DMS53 (cell line): ENCODE measurements around the gene SMDT1.

ENCODE experiments used
- DNase-seq: peaks from one replicate; lab custom pipeline; 2025; lab: John Stamatoyannopoulos, UW

SMDT1 gene

GRCh38 chr22:42079319-42080251 lies at the start of gene SMDT1:
TSS of gene SMDT1 (plus strand) at chr22:42079700. CDS start at chr22:42079769, 69 bp downstream.
- peak; percentile 99 for DNase-seq

- no peak for DNase-seq
These were observed 46.0 kb upstream of the SMDT1 start for GRCh38 chr22:42033263-42034181.

GRCh38 chr22:42035256-42035655 lies 44.2 kb upstream of the SMDT1 start:
- no peak for DNase-seq

GRCh38 chr22:42039271-42039670 lies 40.2 kb upstream of the SMDT1 start:
- no peak for DNase-seq

GRCh38 chr22:42041784-42042183 lies 37.7 kb upstream of the SMDT1 start:
- DNase-seq = no peak

- DNase-seq = no peak
These were observed 28.8 kb upstream of the SMDT1 start for GRCh38 chr22:42050641-42051180.

GRCh38 chr22:42052765-42053164 lies 26.7 kb upstream of the SMDT1 start:
- no peak for DNase-seq

GRCh38 chr22:42056757-42057511 lies 22.6 kb upstream of the SMDT1 start:
- DNase-seq = no peak

GRCh38 chr22:42060489-42060888 lies 19.0 kb upstream of the SMDT1 start:
- no peak for DNase-seq

GRCh38 chr22:42061041-42061440 lies 18.5 kb upstream of the SMDT1 start:
- DNase-seq = no peak

- no peak for DNase-seq
These were observed 16.9 kb upstream of the SMDT1 start for GRCh38 chr22:42062506-42063170.

- no peak for DNase-seq
These were observed 14.9 kb upstream of the SMDT1 start for GRCh38 chr22:42064629-42065028.

GRCh38 chr22:42065438-42066125 lies 13.9 kb upstream of the SMDT1 start:
- DNase-seq = no peak

- DNase-seq = no peak
These were observed 13.3 kb upstream of the SMDT1 start for GRCh38 chr22:42066126-42066761.

GRCh38 chr22:42066937-42067336 lies 12.6 kb upstream of the SMDT1 start:
- DNase-seq = no peak

- no peak for DNase-seq
These were observed 11.7 kb upstream of the SMDT1 start for GRCh38 chr22:42067671-42068251.

GRCh38 chr22:42068291-42068690 lies 11.2 kb upstream of the SMDT1 start:
- DNase-seq = no peak

- no peak for DNase-seq
These were observed 9.5 kb upstream of the SMDT1 start for GRCh38 chr22:42069801-42070516.
